GM12891 (cell line): ENCODE data around the gene INCENP.

Experiments
- POLR2A ChIP-seq: IDR thresholded peaks from 2 replicates; pipeline ENCODE4 v1.6.1; 2011; ENCODE audit warnings: low read depth, low read length, control low read depth
- POLR2AphosphoS5 ChIP-seq: IDR thresholded peaks from 2 replicates; pipeline ENCODE4 v1.6.1; 2011; ENCODE audit warnings: low read depth, low read length, control low read depth
- POU2F2 ChIP-seq: IDR thresholded peaks from 2 replicates; pipeline ENCODE4 v1.6.1; 2011; ENCODE audit warnings: low read depth, mild to moderate bottlenecking, control low read depth, low read length, moderate library complexity
- SPI1 ChIP-seq: IDR thresholded peaks from 2 replicates; pipeline ENCODE4 v1.6.1; 2011; ENCODE audit warnings: low read depth, low read length, control low read depth
- TAF1 ChIP-seq: IDR thresholded peaks from 2 replicates; pipeline ENCODE4 v1.6.1; 2011; ENCODE audit warnings: low read depth, low read length, control low read depth

DNA sequence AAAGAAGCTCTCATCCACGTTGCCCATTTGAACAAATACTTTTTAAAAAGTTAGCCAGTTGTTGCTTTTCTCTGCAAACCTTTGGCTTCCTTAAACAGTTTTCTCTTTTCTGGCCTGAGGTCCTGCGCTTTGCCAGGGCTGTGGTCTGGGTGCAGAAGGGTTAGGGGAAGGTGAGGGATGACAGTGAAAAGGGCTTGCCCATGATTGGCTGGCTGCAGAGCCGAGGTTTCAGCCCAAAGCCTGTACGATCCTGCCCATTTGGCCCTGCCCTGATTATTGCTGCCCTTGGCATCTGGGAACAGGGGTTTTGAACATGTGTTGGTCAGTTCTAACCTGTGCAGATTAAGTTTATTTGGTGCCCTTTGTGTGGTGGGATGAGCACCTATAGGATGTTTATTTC lies 1.5 kb downstream of the INCENP start:
- no peak for TF ChIP-seq POLR2AphosphoS5
- no peak for TF ChIP-seq SPI1
- no peak for TF ChIP-seq POU2F2
- TF ChIP-seq POLR2A: no peak
- TF ChIP-seq TAF1: no peak
